ENCODE results near the gene ANO8. TPM values are rescaled to one million over a fixed set of nuclear protein-coding genes. Genes with fewer than 3 reads are reported as not detected.

The ANO8 gene
- 5.9 TPM for polyA plus RNA-seq (2013)

- ChIA-PET CTCF (interaction anchor here (1.2 to 2.4 kb wide), 8 partner anchors 12 to 54 kb away, joined by 3 to 11 read pairs (median 6); partner anchors contain the start of genes ABHD8 and DDA1), POLR2A (no interaction called here)
- H3K27me3 ChIP-seq (replicated peaks in 2 of 5; ENCODE audit: control insufficient read depth in 4 of 5, insufficient read depth in 5 of 5, low read length in 4 of 5), result peaks cover 0 to 7% (median 0%) of the 10 kb centered on the region in 5 experiments
- H3K36me3 ChIP-seq (ENCODE audit: control insufficient read depth in 4 of 4, insufficient read depth in 4 of 4, low read length in 3 of 4), result peaks cover 0 to 6% (median 3%) of the 10 kb centered on the region in 4 experiments
- peaks cover 0 to 47% (median 42%) of the 10 kb centered on the region in 4 experiments for H3K4me1 ChIP-seq (ENCODE audit: control extremely low read depth in 1 of 4, control insufficient read depth in 4 of 4, insufficient read depth in 4 of 4, low read length in 3 of 4)
- H3K4me3 ChIP-seq (ENCODE audit: control insufficient read depth in 1 of 7, extremely low read depth in 1 of 7, insufficient read depth in 4 of 7, low read depth in 2 of 7, low read length in 6 of 7), result peak within 1 kb of the TSS; percentile 52 to 90 (median 80)
- peak; percentile 98 to 99 (median 99) for DNase-seq
- WGBS (ENCODE audit: insufficient coverage), result 2% methylated on average over 78 of the region's 86 CpGs
- peak within 1 kb of the TSS in 1 of 2 experiments; percentile 38 for H3K27ac ChIP-seq (ENCODE audit: insufficient read depth in 1 of 2, low read depth in 1 of 2, low read length in 2 of 2, poor library complexity in 1 of 2, severe bottlenecking in 2 of 2)
- no peaks in the 10 kb centered on the region for H3K9me3 ChIP-seq (ENCODE audit: control extremely low read depth in 1 of 5, control insufficient read depth in 4 of 5, insufficient read depth in 2 of 5, low read depth in 1 of 5, low read length in 4 of 5)
Measured at GRCh38 chr19:17334414-17335409, at the start of gene ANO8. ANO8 (minus strand) TSS chr19:17334855; CDS start chr19:17334670, 185 bp downstream.

- Histone ChIP-seq H3K27me3 (replicated peaks in 2 of 5; ENCODE audit: control insufficient read depth in 4 of 5, insufficient read depth in 5 of 5, low read length in 4 of 5) (no peaks in the 10 kb centered on the region), H3K9me3 (ENCODE audit: control extremely low read depth in 1 of 5, control insufficient read depth in 4 of 5, insufficient read depth in 2 of 5, low read depth in 1 of 5, low read length in 4 of 5) (peaks cover 0 to 2% (median 0%) of the 10 kb centered on the region in 5 experiments), H3K4me3 (ENCODE audit: control insufficient read depth in 1 of 7, extremely low read depth in 1 of 7, insufficient read depth in 4 of 7, low read depth in 2 of 7, low read length in 6 of 7) (no peak overlapping the region), H3K27ac (ENCODE audit: insufficient read depth in 1 of 2, low read depth in 1 of 2, low read length in 2 of 2, poor library complexity in 1 of 2, severe bottlenecking in 2 of 2) (no peak overlapping the region), H3K4me1 (ENCODE audit: control extremely low read depth in 1 of 4, control insufficient read depth in 4 of 4, insufficient read depth in 4 of 4, low read length in 3 of 4) (peaks cover 7 to 45% (median 38%) of the 10 kb centered on the region in 4 experiments), H3K36me3 (ENCODE audit: control insufficient read depth in 4 of 4, insufficient read depth in 4 of 4, low read length in 3 of 4) (no peaks in the 10 kb centered on the region)
- CTCF ChIA-PET, result interaction anchor here (1.2 kb wide), 1 partner anchor 9 kb away, joined by 10 read pairs; no protein-coding TSS in a partner anchor
- 100% methylated on average over 3 of the region's 5 CpGs for WGBS (ENCODE audit: insufficient coverage)
- DNase-seq, result no peak
- POLR2A ChIA-PET, result no interaction called here
Measured at GRCh38 chr19:17380426-17381138, 45.9 kb upstream of the ANO8 start.

- ChIA-PET CTCF (interaction anchor here (0.6 to 2.3 kb wide), 4 partner anchors 10 to 204 kb away, joined by 3 to 10 read pairs (median 4); no protein-coding TSS in a partner anchor), POLR2A (interaction anchor here (0.9 kb wide), 1 partner anchor 9 kb away, joined by 3 read pairs; no protein-coding TSS in a partner anchor)
- DNase-seq, result peak in 2 of 3 donors; percentile 72 to 79
- 27% methylated on average over 5 of the region's 14 CpGs for WGBS (ENCODE audit: insufficient coverage)
- Histone ChIP-seq H3K36me3 (ENCODE audit: control insufficient read depth in 4 of 4, insufficient read depth in 4 of 4, low read length in 3 of 4) (no peaks in the 10 kb centered on the region), H3K4me1 (ENCODE audit: control extremely low read depth in 1 of 4, control insufficient read depth in 4 of 4, insufficient read depth in 4 of 4, low read length in 3 of 4) (peaks cover 7 to 45% (median 38%) of the 10 kb centered on the region in 4 experiments), H3K4me3 (ENCODE audit: control insufficient read depth in 1 of 7, extremely low read depth in 1 of 7, insufficient read depth in 4 of 7, low read depth in 2 of 7, low read length in 6 of 7) (peak overlapping the region in 2 of 7 experiments; percentile 23 to 26), H3K27ac (ENCODE audit: insufficient read depth in 1 of 2, low read depth in 1 of 2, low read length in 2 of 2, poor library complexity in 1 of 2, severe bottlenecking in 2 of 2) (no peak overlapping the region), H3K27me3 (replicated peaks in 2 of 5; ENCODE audit: control insufficient read depth in 4 of 5, insufficient read depth in 5 of 5, low read length in 4 of 5) (no peaks in the 10 kb centered on the region), H3K9me3 (ENCODE audit: control extremely low read depth in 1 of 5, control insufficient read depth in 4 of 5, insufficient read depth in 2 of 5, low read depth in 1 of 5, low read length in 4 of 5) (peaks cover 0 to 2% (median 0%) of the 10 kb centered on the region in 5 experiments)
Measured at GRCh38 chr19:17379221-17379631, 44.6 kb upstream of the ANO8 start.

GRCh38 chr19:17378271-17378670 lies 43.6 kb upstream of the ANO8 start:
- Histone ChIP-seq H3K27me3 (replicated peaks in 2 of 5; ENCODE audit: control insufficient read depth in 4 of 5, insufficient read depth in 5 of 5, low read length in 4 of 5) (no peaks in the 10 kb centered on the region), H3K4me3 (ENCODE audit: control insufficient read depth in 1 of 7, extremely low read depth in 1 of 7, insufficient read depth in 4 of 7, low read depth in 2 of 7, low read length in 6 of 7) (peak overlapping the region in 1 of 7 experiments; percentile 40), H3K9me3 (ENCODE audit: control extremely low read depth in 1 of 5, control insufficient read depth in 4 of 5, insufficient read depth in 2 of 5, low read depth in 1 of 5, low read length in 4 of 5) (peaks cover 0 to 2% (median 0%) of the 10 kb centered on the region in 5 experiments), H3K27ac (ENCODE audit: insufficient read depth in 1 of 2, low read depth in 1 of 2, low read length in 2 of 2, poor library complexity in 1 of 2, severe bottlenecking in 2 of 2) (no peak overlapping the region), H3K4me1 (ENCODE audit: control extremely low read depth in 1 of 4, control insufficient read depth in 4 of 4, insufficient read depth in 4 of 4, low read length in 3 of 4) (peaks cover 7 to 45% (median 38%) of the 10 kb centered on the region in 4 experiments), H3K36me3 (ENCODE audit: control insufficient read depth in 4 of 4, insufficient read depth in 4 of 4, low read length in 3 of 4) (no peaks in the 10 kb centered on the region)
- POLR2A ChIA-PET, result no interaction called here
- CTCF ChIA-PET, result interaction anchor here (0.6 to 2.3 kb wide), 5 partner anchors 8 to 31 kb away, joined by 3 to 10 read pairs (median 4); no protein-coding TSS in a partner anchor
- 24% methylated on average over 5 of the region's 13 CpGs for WGBS (ENCODE audit: insufficient coverage)
- DNase-seq, result peak in 2 of 3 donors; percentile 53 to 65

- Histone ChIP-seq H3K27ac (ENCODE audit: insufficient read depth in 1 of 2, low read depth in 1 of 2, low read length in 2 of 2, poor library complexity in 1 of 2, severe bottlenecking in 2 of 2) (no peak within 1 kb of the TSS), H3K36me3 (ENCODE audit: control insufficient read depth in 4 of 4, insufficient read depth in 4 of 4, low read length in 3 of 4) (no peaks in the 10 kb centered on the region), H3K4me1 (ENCODE audit: control extremely low read depth in 1 of 4, control insufficient read depth in 4 of 4, insufficient read depth in 4 of 4, low read length in 3 of 4) (peaks cover 3 to 33% (median 29%) of the 10 kb centered on the region in 4 experiments), H3K9me3 (ENCODE audit: control extremely low read depth in 1 of 5, control insufficient read depth in 4 of 5, insufficient read depth in 2 of 5, low read depth in 1 of 5, low read length in 4 of 5) (peaks cover 0 to 2% (median 0%) of the 10 kb centered on the region in 5 experiments), H3K27me3 (replicated peaks in 2 of 5; ENCODE audit: control insufficient read depth in 4 of 5, insufficient read depth in 5 of 5, low read length in 4 of 5) (no peaks in the 10 kb centered on the region), H3K4me3 (ENCODE audit: control insufficient read depth in 1 of 7, extremely low read depth in 1 of 7, insufficient read depth in 4 of 7, low read depth in 2 of 7, low read length in 6 of 7) (peak within 1 kb of the TSS in 3 of 7 experiments; percentile 40 to 48 (median 43))
- peak in 2 of 3 donors; percentile 42 to 64 for DNase-seq
- WGBS (ENCODE audit: insufficient coverage), result 41% methylated on average over 33 of the region's 39 CpGs
- CTCF ChIA-PET, result interaction anchor here (1.2 to 2.6 kb wide), 4 partner anchors 9 to 29 kb away, joined by 3 to 8 read pairs (median 6); no protein-coding TSS in a partner anchor
- POLR2A ChIA-PET, result no interaction called here
Measured at GRCh38 chr19:17376935-17377600, 42.4 kb upstream of the ANO8 start, which contains the start of gene PLVAP. PLVAP (minus strand) TSS chr19:17377342; CDS start chr19:17377288, 54 bp downstream.

- H3K9me3 ChIP-seq (ENCODE audit: control extremely low read depth in 1 of 5, control insufficient read depth in 4 of 5, insufficient read depth in 2 of 5, low read depth in 1 of 5, low read length in 4 of 5), result no peaks in the 10 kb centered on the region
- 0% methylated on average over 6 of the region's 8 CpGs for WGBS (ENCODE audit: insufficient coverage)
- H3K4me3 ChIP-seq (ENCODE audit: control insufficient read depth in 1 of 7, extremely low read depth in 1 of 7, insufficient read depth in 4 of 7, low read depth in 2 of 7, low read length in 6 of 7), result peak overlapping the region in 3 of 7 experiments; percentile 6 to 57 (median 38)
- H3K27me3 ChIP-seq (replicated peaks in 2 of 5; ENCODE audit: control insufficient read depth in 4 of 5, insufficient read depth in 5 of 5, low read length in 4 of 5), result no peaks in the 10 kb centered on the region
- POLR2A ChIA-PET, result no interaction called here
- CTCF ChIA-PET, result no interaction called here
- no peaks in the 10 kb centered on the region for H3K36me3 ChIP-seq (ENCODE audit: control insufficient read depth in 4 of 4, insufficient read depth in 4 of 4, low read length in 3 of 4)
- no peak overlapping the region for H3K27ac ChIP-seq (ENCODE audit: insufficient read depth in 1 of 2, low read depth in 1 of 2, low read length in 2 of 2, poor library complexity in 1 of 2, severe bottlenecking in 2 of 2)
- peaks cover 6 to 14% (median 10%) of the 10 kb centered on the region in 4 experiments for H3K4me1 ChIP-seq (ENCODE audit: control extremely low read depth in 1 of 4, control insufficient read depth in 4 of 4, insufficient read depth in 4 of 4, low read length in 3 of 4)
- DNase-seq, result peak; percentile 41 to 81 (median 73)
Measured at GRCh38 chr19:17370026-17370587, 35.5 kb upstream of the ANO8 start.

All from common myeloid progenitor, CD34-positive (primary cell).